K562 (cell line): ENCODE results near the gene CRACDL. TPM values are rescaled to one million over a fixed set of nuclear protein-coding genes. Genes with fewer than 3 reads are reported as not detected.

Source experiments
- ATAC-seq: fragments of 200-7000 bp; cut with Tn5 transposase; 3 replicates; pipeline ENCODE4 v1.9.1; 2020; ENCODE audit warnings: moderate library complexity
- BruUV-seq: library from RNA; stranded (reverse); fragments of 400-500 nt; replicated peaks from 2 replicates; lab custom pipeline; 2021; lab: Mats Ljungman, UMichigan
- CTCF ChIA-PET: fragments of 300-600 bp; formaldehyde crosslinking; extraction: SDS; loops from one replicate; lab custom pipeline; 2021; ENCODE audit warnings: low intra/inter-chr PET ratio; lab: Yijun Ruan, JAX
- POLR2A ChIA-PET: fragments of 300-600, 350-650 bp; sonication (Branson Sonifier 250); formaldehyde crosslinking; extraction: SDS; loops from one replicate; lab custom pipeline; 2021; ENCODE audit warnings: antibody characterized with exemption, inconsistent platforms; lab: Yijun Ruan, JAX
- DNase-seq, 4 experiments: peaks; one replicate each; pipeline versions ENCODE4 v3.0.0 to v3.0.0-alpha.2; 2011 to 2018; ENCODE audit warnings: low spot score in 3 of 4, mixed read lengths in 3 of 4; ENCODE audit errors: extremely low read depth in 1 of 4
- FAIRE-seq: peaks from 2 replicates; lab custom pipeline; 2011; peaks lifted over from hg19 to GRCh38; lab: Jason Lieb, UNC
- H2AFZ ChIP-seq: 2 replicates; pipeline ENCODE4 v1.6.0; 2011; ENCODE audit warnings: low read depth, low read length, control low read depth, inconsistent platforms
- H3K27ac ChIP-seq: fragments of 200-600 bp; 3 replicates; pipeline ENCODE4 v1.8.0; 2011; ENCODE audit warnings: low read depth, mild to moderate bottlenecking, control low read depth, inconsistent platforms, low read length, moderate library complexity, mixed read lengths; ENCODE audit errors: extremely low read depth
- H3K27me3 ChIP-seq, 2 experiments: fragments of 300-600 bp in 1 of 2; 2 replicates in 1 of 2; 3 replicates in 1 of 2; pipeline versions ENCODE4 v1.6.0 to v1.8.0; 2011; ENCODE audit warnings: inconsistent platforms in 2 of 2, low read length in 2 of 2, mild to moderate bottlenecking in 1 of 2, mixed read lengths in 1 of 2, moderate library complexity in 1 of 2; ENCODE audit not compliant: control insufficient read depth in 2 of 2, insufficient read depth in 2 of 2
- H3K36me3 ChIP-seq: fragments of 300-600 bp; 3 replicates; pipeline ENCODE4 v1.8.0; 2011; ENCODE audit warnings: mild to moderate bottlenecking, low read length, inconsistent platforms; ENCODE audit not compliant: control insufficient read depth, insufficient read depth
- H3K4me1 ChIP-seq, 2 experiments: fragments of 200-600 bp in 1 of 2; replicated peaks in 1 of 2; 2 replicates in 1 of 2; 3 replicates in 1 of 2; pipeline versions ENCODE4 v1.5.1 to v1.8.0; 2011; ENCODE audit warnings: inconsistent platforms in 2 of 2, low read length in 2 of 2, mild to moderate bottlenecking in 1 of 2, mixed read lengths in 1 of 2, moderate library complexity in 1 of 2; ENCODE audit not compliant: control insufficient read depth in 2 of 2, insufficient read depth in 2 of 2
- H3K4me2 ChIP-seq: 2 replicates; pipeline ENCODE4 v1.6.1; 2011; ENCODE audit warnings: low read length, control low read depth, inconsistent platforms, mixed read lengths; ENCODE audit not compliant: insufficient read depth
- H3K4me3 ChIP-seq: fragments of 200-600 bp; sonication (generic), shearing (Covaris generic); 2 replicates; pipeline ENCODE4 v1.5.1; 2016; ENCODE audit warnings: control low read depth, inconsistent platforms
- H3K79me2 ChIP-seq: fragments of 200-600 bp; 3 replicates; pipeline ENCODE4 v1.8.0; 2011; ENCODE audit warnings: low read length, inconsistent platforms; ENCODE audit not compliant: control insufficient read depth, insufficient read depth
- H3K9ac ChIP-seq, 2 experiments: 2 replicates each; pipeline versions ENCODE4 v1.6.0 to v1.6.1; 2011; ENCODE audit warnings: low read depth in 2 of 2, low read length in 2 of 2, control low read depth in 1 of 2, inconsistent platforms in 1 of 2, mild to moderate bottlenecking in 1 of 2, mixed read lengths in 1 of 2; ENCODE audit not compliant: insufficient read depth in 1 of 2
- H3K9me1 ChIP-seq: one replicate; pipeline ENCODE4 v1.6.0; 2011; ENCODE audit warnings: inconsistent platforms, mild to moderate bottlenecking, low read length, moderate library complexity; ENCODE audit not compliant: control insufficient read depth, insufficient read depth
- H3K9me3 ChIP-seq: replicated peaks from 2 replicates; pipeline ENCODE4 v1.5.1; 2011; ENCODE audit warnings: low read depth, low read length, inconsistent platforms; ENCODE audit not compliant: control insufficient read depth, insufficient read depth
- H4K20me1 ChIP-seq: replicated peaks from 2 replicates; pipeline ENCODE4 v1.6.1; 2011; ENCODE audit warnings: low read length, inconsistent platforms, mixed read lengths; ENCODE audit not compliant: control insufficient read depth, insufficient read depth
- ARID3B ChIP-seq: fragments of 250-450 bp; sonication (Bioruptor Pico); IDR thresholded peaks from 2 replicates; pipeline ENCODE4 v1.4.0; 2020; ENCODE audit warnings: borderline replicate concordance
- BMI1 ChIP-seq: fragments of 150-350 bp; IDR thresholded peaks from 2 replicates; pipeline ENCODE4 v1.6.1; 2014; ENCODE audit warnings: low read length
- GTF2A2 ChIP-seq: IDR thresholded peaks from 2 replicates; pipeline ENCODE4 v1.6.1; 2016; ENCODE audit warnings: mild to moderate bottlenecking, missing genetic modification characterization, missing compliant biosample characterization
- HINFP ChIP-seq: fragments of 450-650 bp; conservative IDR thresholded peaks from 2 replicates; pipeline ENCODE4 v1.6.1; 2016; ENCODE audit warnings: missing genetic modification characterization, low read depth, mild to moderate bottlenecking, control low read depth, missing compliant biosample characterization
- ID3 ChIP-seq, 2 experiments: fragments of 250-450 bp in 1 of 2; fragments of 450-650 bp in 1 of 2; sonication (Bioruptor Pico) in 1 of 2; IDR thresholded peaks; 2 replicates each; pipeline versions ENCODE4 v1.6.1 to v1.8.0; 2016 to 2021; ENCODE audit warnings: mild to moderate bottlenecking in 2 of 2, moderate library complexity in 2 of 2, missing compliant biosample characterization in 1 of 2, missing genetic modification characterization in 1 of 2
- NFIX ChIP-seq: fragments of 250-450 bp; sonication (Bioruptor Pico); IDR thresholded peaks from 2 replicates; pipeline ENCODE4 v1.4.0; 2020; ENCODE audit warnings: low read depth, mild to moderate bottlenecking, moderate library complexity
- POLR3A ChIP-seq: IDR thresholded peaks from 2 replicates; pipeline ENCODE4 v1.6.1; 2011; ENCODE audit warnings: borderline replicate concordance, mild to moderate bottlenecking, moderate library complexity; ENCODE audit not compliant: insufficient read length, insufficient read depth; ENCODE audit errors: extremely low read depth
- U2AF1 ChIP-seq: fragments of 200-400 bp; formaldehyde crosslinking; optimal IDR thresholded peaks from 2 replicates; pipeline ENCODE3; 2017; ENCODE audit warnings: mild to moderate bottlenecking, low read depth, low read length, moderate library complexity
- UBTF ChIP-seq, 2 experiments: IDR thresholded peaks; 2 replicates each; pipeline ENCODE4 v1.6.1; 2012; ENCODE audit warnings: improper control_type of control experiment in 2 of 2, low read depth in 2 of 2, low read length in 2 of 2, borderline replicate concordance in 1 of 2
- WGBS: fragments of 100-300 bp; shearing (Covaris generic); methylation state at CpG from one replicate; pipeline ENCODE4 v1.1.6; 2016; ENCODE audit warnings: low coverage, mixed read lengths; ENCODE audit not compliant: insufficient coverage; ENCODE audit errors: missing lambda C conversion rate; 5-methylcytosine and 5-hydroxymethylcytosine counted together
- in situ Hi-C: fragments of 300-500 bp; cut with MboI; formaldehyde crosslinking; loops from 4 replicates; pipeline ENCODE4 v1.15.0; 2018; ENCODE audit warnings: inconsistent platforms, mixed read lengths
- intact Hi-C: fragments of 100-400 bp; cut with micrococcal nuclease; formaldehyde crosslinking; loops from 2 replicates; pipeline ENCODE4 v1.14.2; 2022
- polyA plus RNA-seq, 8 experiments: library from polyadenylated mRNA; depleted of rRNA in 4 of 8; stranded (reverse) in 5 of 8; unstranded in 3 of 8; fragments of >200 nt; fragmentation: Nextera tagmentation in 2 of 8; fragmentation: Illumina TruSeq in 1 of 8; extraction: Ambion mirVana in 2 of 8; extraction: Trizol in 1 of 8; gene quantifications; 2 replicates each; pipeline versions ENCODE4 v1.2.1 to v1.2.3, GENCODE V29; 2011 to 2014; ENCODE audit warnings: inconsistent platforms in 1 of 8, missing spikeins in 1 of 8
- total RNA-seq, 7 experiments: library from RNA; depleted of rRNA in 6 of 7; stranded (reverse); fragments of >200 nt in 6 of 7; fragmentation: Illumina TruSeq in 2 of 7; extraction: Trizol in 2 of 7; gene quantifications; 2 replicates each; pipeline versions ENCODE4 v1.2.1 to v1.2.3, GENCODE V29; 2011 to 2021; ENCODE audit warnings: low replicate concordance in 1 of 7

Gene CRACDL
- total and polyA plus RNA-seq, 9 of the 15 experiments (the other 6 are each of a cell fraction or from before 2014, with no cell fraction given) = not detected

GRCh38 chr2:98809116-98809515, 126.9 kb downstream of the CRACDL start:
- intact Hi-C loops = no loop called here
- DNase-seq = no peak
- H3K9me3 ChIP-seq = no peaks in the 10 kb centered on the region
- no peak for ATAC-seq
- WGBS = 0% methylated on average over 4 of the region's 4 CpGs
- H3K27me3 ChIP-seq = peaks cover 3 to 34% of the 10 kb centered on the region in 2 experiments; a peak in 4 of 5 replicates
- no peaks in the 10 kb centered on the region for H3K9me1 ChIP-seq
- no TSS peak for BruUV-seq
- H3K27ac ChIP-seq = no peak overlapping the region
- no peaks in the 10 kb centered on the region for H3K36me3 ChIP-seq
- ChIA-PET CTCF (no interaction called here), POLR2A (no interaction called here)
- no peaks in the 10 kb centered on the region for H3K79me2 ChIP-seq
- H3K4me1 ChIP-seq = no peaks in the 10 kb centered on the region
- H3K9ac ChIP-seq = no peak overlapping the region
- no peak for TF ChIP-seq GTF2A2
- no peak for TF ChIP-seq POLR3A
- TF ChIP-seq UBTF (IDR thresholded peaks at IDR 0.05; ENCODE audit: borderline replicate concordance in 1 of 2, low read depth in 2 of 2, low read length in 2 of 2) = no peak
- TF ChIP-seq ID3 (CRISPR knock-in tag; IDR thresholded peaks at IDR 0.05) = no peak
- TF ChIP-seq ID3 (tag; IDR thresholded peaks at IDR 0.05) = no peak
- TF ChIP-seq ARID3B (CRISPR knock-in tag) = no peak
- TF ChIP-seq BMI1 = no peak
- no peak for TF ChIP-seq U2AF1
- no peak for TF ChIP-seq NFIX
- TF ChIP-seq HINFP (tag) = no peak
- no peak overlapping the region for H3K4me2 ChIP-seq
- no peaks in the 10 kb centered on the region for H4K20me1 ChIP-seq
- no peak overlapping the region for H3K4me3 ChIP-seq
- in situ Hi-C loops = no loop called here
- no peak for FAIRE-seq
- no peak overlapping the region for H2AFZ ChIP-seq
